GM12801 (cell line): ENCODE measurements around the gene CHKA.

Source experiments
- TF ChIP-seq, protein P1 (sequence below): IDR thresholded peaks from one replicate; pipeline ENCODE4 v1.5.1; 2011; ENCODE audit warnings: control low read depth; ENCODE audit not compliant: insufficient read length; ENCODE audit errors: extremely low read depth

Gene CHKA

DNA sequence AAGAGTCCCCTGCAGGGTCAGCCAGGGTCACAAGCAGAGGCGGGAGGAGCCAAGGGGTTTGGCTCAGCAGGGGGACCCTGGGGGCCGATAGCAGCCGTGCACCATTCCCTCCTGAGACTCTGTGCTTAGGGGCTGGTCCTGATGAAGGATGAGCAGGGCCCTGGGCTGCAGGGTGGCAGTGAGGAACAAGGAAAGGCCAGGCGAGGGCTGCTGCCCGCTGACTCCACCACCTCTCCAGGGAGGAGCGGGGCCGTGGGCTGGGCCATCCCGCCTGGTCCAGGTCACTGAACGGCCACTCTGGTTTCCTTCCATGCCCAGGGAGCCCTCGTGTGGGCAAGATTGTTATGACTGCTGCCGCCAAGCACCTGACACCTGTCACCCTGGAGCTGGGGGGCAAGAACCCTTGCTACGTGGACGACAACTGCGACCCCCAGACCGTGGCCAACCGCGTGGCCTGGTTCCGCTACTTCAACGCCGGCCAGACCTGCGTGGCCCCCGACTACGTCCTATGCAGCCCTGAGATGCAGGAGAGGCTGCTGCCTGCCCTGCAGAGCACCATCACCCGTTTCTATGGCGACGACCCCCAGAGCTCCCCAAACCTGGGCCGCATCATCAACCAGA, 99.9 kb downstream of the CHKA start:
- TF ChIP-seq, protein P1, sequence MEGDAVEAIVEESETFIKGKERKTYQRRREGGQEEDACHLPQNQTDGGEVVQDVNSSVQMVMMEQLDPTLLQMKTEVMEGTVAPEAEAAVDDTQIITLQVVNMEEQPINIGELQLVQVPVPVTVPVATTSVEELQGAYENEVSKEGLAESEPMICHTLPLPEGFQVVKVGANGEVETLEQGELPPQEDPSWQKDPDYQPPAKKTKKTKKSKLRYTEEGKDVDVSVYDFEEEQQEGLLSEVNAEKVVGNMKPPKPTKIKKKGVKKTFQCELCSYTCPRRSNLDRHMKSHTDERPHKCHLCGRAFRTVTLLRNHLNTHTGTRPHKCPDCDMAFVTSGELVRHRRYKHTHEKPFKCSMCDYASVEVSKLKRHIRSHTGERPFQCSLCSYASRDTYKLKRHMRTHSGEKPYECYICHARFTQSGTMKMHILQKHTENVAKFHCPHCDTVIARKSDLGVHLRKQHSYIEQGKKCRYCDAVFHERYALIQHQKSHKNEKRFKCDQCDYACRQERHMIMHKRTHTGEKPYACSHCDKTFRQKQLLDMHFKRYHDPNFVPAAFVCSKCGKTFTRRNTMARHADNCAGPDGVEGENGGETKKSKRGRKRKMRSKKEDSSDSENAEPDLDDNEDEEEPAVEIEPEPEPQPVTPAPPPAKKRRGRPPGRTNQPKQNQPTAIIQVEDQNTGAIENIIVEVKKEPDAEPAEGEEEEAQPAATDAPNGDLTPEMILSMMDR = no peak

DNA sequence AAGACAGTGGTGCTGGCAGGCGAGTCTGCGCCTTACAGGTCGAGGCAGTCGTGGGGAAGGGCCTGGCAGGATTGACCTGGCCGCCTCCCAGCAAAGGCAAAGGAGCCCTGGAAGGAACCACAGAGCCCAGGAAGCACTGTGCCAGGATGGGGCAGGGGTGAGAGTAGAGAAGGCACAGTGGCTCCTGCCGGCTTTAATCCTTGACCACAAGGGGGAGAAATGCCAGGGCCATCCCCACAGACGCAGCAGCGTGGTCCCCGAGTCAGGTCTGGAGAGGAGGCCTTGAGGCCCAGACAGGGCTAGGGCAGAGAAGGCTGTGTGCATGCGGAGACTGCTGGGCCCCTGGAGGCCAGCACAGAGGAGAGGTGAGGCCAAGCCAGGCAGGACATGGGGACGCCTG, 100.6 kb downstream of the CHKA start:
- TF ChIP-seq, protein P1 = no peak

DNA sequence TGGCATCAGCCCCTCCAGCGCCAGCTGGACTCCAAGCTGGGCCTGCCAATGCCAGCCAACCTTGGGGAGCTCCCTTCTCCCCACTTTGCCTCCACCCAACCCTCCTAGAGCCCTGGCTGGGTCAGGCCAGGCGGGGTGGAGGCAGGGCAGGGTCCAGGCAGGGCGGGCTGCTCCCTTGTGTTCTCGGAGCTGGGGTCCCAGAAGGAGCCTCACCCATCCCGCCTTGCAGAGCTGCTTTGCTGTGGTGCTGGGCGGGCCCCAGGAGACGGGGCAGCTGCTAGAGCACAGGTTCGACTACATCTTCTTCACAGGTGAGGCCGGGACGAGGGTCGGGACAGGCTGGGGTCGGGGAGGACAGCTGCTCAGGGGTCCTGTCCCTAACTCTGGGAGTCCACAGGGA, 101.7 kb downstream of the CHKA start:
- TF ChIP-seq, protein P1 = no peak

DNA sequence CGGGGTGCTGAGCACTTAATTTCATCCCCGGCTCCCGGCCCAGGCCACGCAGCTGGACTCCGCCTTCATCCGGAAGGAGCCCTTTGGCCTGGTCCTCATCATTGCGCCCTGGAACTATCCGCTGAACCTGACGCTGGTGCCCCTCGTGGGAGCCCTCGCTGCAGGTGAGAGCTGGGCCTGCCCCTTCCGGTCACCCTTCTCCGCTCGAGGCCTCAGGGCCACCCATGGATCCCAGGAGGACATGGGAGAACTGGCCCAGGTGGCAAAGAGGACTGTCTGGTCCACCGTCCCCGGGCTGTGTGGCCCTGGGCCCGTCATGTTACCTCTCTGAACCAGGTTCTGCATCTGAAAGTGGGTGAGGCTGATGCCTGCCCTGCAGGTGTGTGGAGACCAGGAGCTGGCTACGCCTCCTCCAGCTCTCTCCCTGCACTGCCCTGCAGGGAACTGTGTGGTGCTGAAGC, 102.4 kb downstream of the CHKA start:
- TF ChIP-seq, protein P1 = no peak

DNA sequence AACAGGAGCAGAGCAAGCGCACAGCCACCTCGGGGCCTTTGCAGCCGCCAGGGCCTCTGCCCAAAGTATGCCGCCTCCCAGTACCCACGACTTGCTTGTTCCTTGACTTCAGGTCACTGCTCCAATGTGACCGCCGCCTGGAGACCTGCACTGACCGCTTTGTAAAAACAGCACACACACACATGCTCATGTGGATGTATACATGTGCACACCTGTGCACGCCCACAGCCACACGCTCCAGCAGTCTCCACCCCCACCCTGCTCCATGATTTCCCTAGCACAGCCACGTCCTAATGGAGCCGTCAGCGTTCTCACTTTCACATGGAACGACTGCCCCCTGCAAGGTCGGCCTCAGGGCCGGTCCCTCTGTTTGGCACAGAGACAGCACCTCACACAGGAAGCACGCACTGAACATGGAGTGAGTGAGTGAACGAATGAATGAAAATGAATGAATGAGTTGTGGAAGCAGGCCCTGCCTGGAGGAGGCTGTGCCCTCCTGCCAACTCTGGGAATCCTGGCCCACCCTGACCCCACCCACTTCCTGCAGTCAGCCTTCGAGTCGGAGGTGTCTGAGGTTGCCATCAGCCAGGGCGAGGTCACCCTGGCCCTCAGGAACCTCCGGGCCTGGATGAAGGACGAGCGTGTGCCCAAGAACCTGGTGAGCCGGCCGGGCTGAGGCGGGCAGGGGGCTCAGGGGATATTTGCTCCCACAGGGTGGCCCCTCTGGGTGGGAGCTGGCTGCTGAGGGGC, 103.0 kb downstream of the CHKA start:
- TF ChIP-seq, protein P1 = no peak

DNA sequence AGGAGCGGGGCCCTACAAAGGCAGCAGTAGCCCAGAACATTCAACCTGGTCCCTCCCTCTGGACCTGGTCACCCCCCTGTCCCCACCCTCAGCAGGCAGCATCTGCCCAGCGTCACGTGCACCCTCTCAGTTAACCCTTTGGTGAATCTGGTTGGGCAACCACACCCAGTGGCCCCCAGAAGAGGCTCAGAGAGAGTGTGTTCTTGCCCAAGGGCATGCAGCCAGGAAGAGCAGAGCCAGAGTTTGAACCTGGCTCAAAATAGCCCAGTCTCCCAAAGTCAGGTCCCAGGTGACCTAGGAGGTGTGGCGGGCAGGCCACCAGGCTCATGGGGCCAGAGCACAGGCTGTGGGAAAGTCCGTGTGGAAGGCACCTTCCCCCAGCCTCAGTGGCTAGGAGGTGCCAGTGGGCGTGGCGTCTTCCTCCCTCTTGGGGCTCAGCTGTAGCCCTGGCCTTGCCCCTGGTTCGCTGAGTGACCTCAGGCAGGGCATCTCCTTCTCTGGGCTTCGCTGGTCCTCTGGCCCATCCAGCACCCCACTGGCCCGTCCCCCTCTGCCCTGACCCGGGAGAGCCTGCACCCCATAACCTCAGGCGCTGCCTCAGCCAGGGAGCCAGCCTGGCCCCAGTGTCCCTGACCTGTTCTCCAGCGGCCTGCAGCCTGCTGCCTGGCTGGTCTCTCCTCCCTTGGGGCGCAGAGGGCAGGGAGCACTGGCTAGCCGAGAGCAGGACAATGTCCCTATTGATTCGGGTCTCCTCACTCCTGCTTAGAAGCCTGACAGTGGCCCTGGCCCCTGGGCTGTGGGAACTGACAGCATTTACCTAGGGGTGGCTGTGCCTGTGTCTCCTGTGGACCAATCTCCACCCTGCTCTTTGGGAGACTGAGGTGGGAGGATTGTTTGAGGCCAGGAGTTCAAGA, 104.0 kb downstream of the CHKA start:
- TF ChIP-seq, protein P1 = no peak
